Thyroid gland (tissue), 4 donors: ENCODE results near the gene SGTB.

Experiments used
- CTCF ChIP-seq, 6 experiments: fragments of 200-600 bp in 3 of 6; fragments of 450-650 bp in 3 of 6; sonication (generic) in 3 of 6; IDR thresholded peaks; one replicate each; pipeline ENCODE4 v1.5.1; 2016 to 2019; ENCODE audit warnings: antibody characterized with exemption in 6 of 6, mild to moderate bottlenecking in 2 of 6, inconsistent platforms in 1 of 6, moderate library complexity in 1 of 6
- POLR2A ChIP-seq, 2 donors: fragments of 450-650 bp; IDR thresholded peaks; one replicate each; pipeline ENCODE4 v1.6.1; 2017; ENCODE audit warnings: antibody characterized with exemption in 2 of 2, mild to moderate bottlenecking in 2 of 2, moderate library complexity in 1 of 2

- TF ChIP-seq POLR2A (IDR thresholded peaks at IDR 0.05) (no peak), CTCF (IDR thresholded peaks at IDR 0.05) (no peak)
Observed at GRCh38 chr5:65749221-65749844, 27.4 kb upstream of the SGTB start.
